Sigmoid colon (tissue), 7 donors: ENCODE results near the gene LAMC3. TPM values are rescaled to one million over a fixed set of nuclear protein-coding genes. Genes with fewer than 3 reads are reported as not detected.

ENCODE experiments used
- DNase-seq: peaks from one replicate; pipeline ENCODE4 v3.0.0-alpha.2; 2019
- H3K27ac ChIP-seq, 4 donors: fragments of 200-600 bp; sonication (generic); one replicate each; pipeline ENCODE4 v1.5.1; 2016 to 2019; ENCODE audit warnings: mild to moderate bottlenecking in 1 of 4
- H3K27me3 ChIP-seq, 3 donors: fragments of 200-600 bp; sonication (generic); one replicate each; pipeline ENCODE4 v1.5.1; 2019; ENCODE audit warnings: mild to moderate bottlenecking in 1 of 3
- H3K36me3 ChIP-seq, 4 donors: fragments of 200-600 bp; sonication (generic); one replicate each; pipeline ENCODE4 v1.5.1; 2016 to 2019
- H3K4me1 ChIP-seq, 4 donors: fragments of 200-600 bp; sonication (generic); one replicate each; pipeline ENCODE4 v1.5.1; 2017 to 2019
- H3K4me3 ChIP-seq, 4 donors: fragments of 200-600 bp; sonication (generic); one replicate each; pipeline ENCODE4 v1.5.1; 2017 to 2019; ENCODE audit warnings: mild to moderate bottlenecking in 2 of 4, moderate library complexity in 1 of 4
- H3K9me3 ChIP-seq, 4 donors: fragments of 200-600 bp in 3 of 4; sonication (generic) in 3 of 4; one replicate each; pipeline versions ENCODE4 v1.5.1 to v1.6.1; 2013 to 2019
- EP300 ChIP-seq, 4 donors: sonication (generic); formaldehyde crosslinking; IDR thresholded peaks; one replicate each; pipeline ENCODE4 v1.6.1; 2017; ENCODE audit warnings: antibody characterized with exemption in 4 of 4
- POLR2A ChIP-seq, 2 donors: fragments of 450-650 bp; IDR thresholded peaks; one replicate each; pipeline ENCODE4 v1.6.1; 2016; ENCODE audit warnings: antibody characterized with exemption in 2 of 2, mild to moderate bottlenecking in 2 of 2, moderate library complexity in 2 of 2
- POLR2AphosphoS5 ChIP-seq, 4 donors: sonication (generic); formaldehyde crosslinking; IDR thresholded peaks; one replicate each; pipeline ENCODE4 v1.6.1; 2017; ENCODE audit warnings: antibody characterized with exemption in 4 of 4
- WGBS, 2 donors: extraction: QIAGEN DNeasy Blood & Tissue Kit; methylation state at CpG; one replicate each; pipeline ENCODE4 v1.1.7; 2013; 5-methylcytosine and 5-hydroxymethylcytosine counted together
- intact Hi-C: fragments of 100-400 bp; cut with DNase I; formaldehyde crosslinking; loops from one replicate; pipeline ENCODE4 v1.15.1; 2023
- polyA plus RNA-seq, 3 donors: library from polyadenylated mRNA; stranded (reverse); fragments of 200-250 nt; gene quantifications; one replicate each; pipeline ENCODE4 v1.2.3, GENCODE V29; 2013
- total RNA-seq, 4 donors: library from RNA; depleted of rRNA; stranded (reverse); fragments of >200 nt; gene quantifications; one replicate each; pipeline ENCODE4 v1.1.0, GENCODE V29; 2016
- TF ChIP-seq, protein P1 (sequence below), 4 experiments: fragments of 450-650 bp in 3 of 4; fragments of 200-600 bp in 1 of 4; IDR thresholded peaks; one replicate each; pipeline ENCODE4 v1.5.1; 2016 to 2019; ENCODE audit warnings: antibody characterized with exemption in 4 of 4, mild to moderate bottlenecking in 3 of 4, moderate library complexity in 2 of 4
- donor health status: healthy with polysubstance abuse.
- donor health status: Bipolar disorder and iron deficiency.
- donor health status: healthy.

Gene LAMC3
- total and polyA plus RNA-seq, 7 donors: under 0.01 to 1.4 (median 0.46) TPM; not detected in 2

DNA sequence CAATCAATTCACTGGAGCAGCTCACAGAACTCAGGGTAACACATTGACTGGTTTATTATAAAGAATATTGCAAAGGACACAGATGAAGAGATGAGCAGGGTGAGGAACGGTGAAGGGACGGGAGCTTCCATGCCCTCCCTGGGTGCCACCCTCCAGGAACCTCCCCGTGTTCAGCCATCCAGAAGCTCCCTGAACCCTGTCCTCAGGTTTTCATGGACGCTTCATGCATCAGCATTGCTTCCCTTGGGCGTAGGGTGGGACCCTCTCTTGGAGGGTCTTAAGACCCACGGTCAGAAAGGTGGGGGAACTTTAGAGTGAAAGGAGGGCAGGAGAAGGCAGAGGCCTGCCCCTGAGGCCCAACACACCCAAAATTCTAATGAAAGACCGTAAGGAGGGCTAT, 12.8 kb downstream of the LAMC3 start:
- Histone ChIP-seq H3K4me1 (peaks cover 0 to 3% (median 0%) of the 10 kb centered on the region in 4 donors), H3K27me3 (peaks cover 0 to 8% (median 0%) of the 10 kb centered on the region in 3 donors), H3K9me3 (no peaks in the 10 kb centered on the region), H3K4me3 (no peak overlapping the region), H3K36me3 (no peaks in the 10 kb centered on the region), H3K27ac (no peak overlapping the region)
- intact Hi-C loops: no loop called here
- WGBS, 2 donors: 79 to 86% methylated on average over 7 of the region's 7 CpGs
- TF ChIP-seq POLR2AphosphoS5 (IDR thresholded peaks at IDR 0.05) (no peak), EP300 (IDR thresholded peaks at IDR 0.05) (no peak), POLR2A (IDR thresholded peaks at IDR 0.05) (no peak)
- TF ChIP-seq, protein P1, sequence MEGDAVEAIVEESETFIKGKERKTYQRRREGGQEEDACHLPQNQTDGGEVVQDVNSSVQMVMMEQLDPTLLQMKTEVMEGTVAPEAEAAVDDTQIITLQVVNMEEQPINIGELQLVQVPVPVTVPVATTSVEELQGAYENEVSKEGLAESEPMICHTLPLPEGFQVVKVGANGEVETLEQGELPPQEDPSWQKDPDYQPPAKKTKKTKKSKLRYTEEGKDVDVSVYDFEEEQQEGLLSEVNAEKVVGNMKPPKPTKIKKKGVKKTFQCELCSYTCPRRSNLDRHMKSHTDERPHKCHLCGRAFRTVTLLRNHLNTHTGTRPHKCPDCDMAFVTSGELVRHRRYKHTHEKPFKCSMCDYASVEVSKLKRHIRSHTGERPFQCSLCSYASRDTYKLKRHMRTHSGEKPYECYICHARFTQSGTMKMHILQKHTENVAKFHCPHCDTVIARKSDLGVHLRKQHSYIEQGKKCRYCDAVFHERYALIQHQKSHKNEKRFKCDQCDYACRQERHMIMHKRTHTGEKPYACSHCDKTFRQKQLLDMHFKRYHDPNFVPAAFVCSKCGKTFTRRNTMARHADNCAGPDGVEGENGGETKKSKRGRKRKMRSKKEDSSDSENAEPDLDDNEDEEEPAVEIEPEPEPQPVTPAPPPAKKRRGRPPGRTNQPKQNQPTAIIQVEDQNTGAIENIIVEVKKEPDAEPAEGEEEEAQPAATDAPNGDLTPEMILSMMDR (IDR thresholded peaks at IDR 0.05): no peak
- DNase-seq: no peak

DNA sequence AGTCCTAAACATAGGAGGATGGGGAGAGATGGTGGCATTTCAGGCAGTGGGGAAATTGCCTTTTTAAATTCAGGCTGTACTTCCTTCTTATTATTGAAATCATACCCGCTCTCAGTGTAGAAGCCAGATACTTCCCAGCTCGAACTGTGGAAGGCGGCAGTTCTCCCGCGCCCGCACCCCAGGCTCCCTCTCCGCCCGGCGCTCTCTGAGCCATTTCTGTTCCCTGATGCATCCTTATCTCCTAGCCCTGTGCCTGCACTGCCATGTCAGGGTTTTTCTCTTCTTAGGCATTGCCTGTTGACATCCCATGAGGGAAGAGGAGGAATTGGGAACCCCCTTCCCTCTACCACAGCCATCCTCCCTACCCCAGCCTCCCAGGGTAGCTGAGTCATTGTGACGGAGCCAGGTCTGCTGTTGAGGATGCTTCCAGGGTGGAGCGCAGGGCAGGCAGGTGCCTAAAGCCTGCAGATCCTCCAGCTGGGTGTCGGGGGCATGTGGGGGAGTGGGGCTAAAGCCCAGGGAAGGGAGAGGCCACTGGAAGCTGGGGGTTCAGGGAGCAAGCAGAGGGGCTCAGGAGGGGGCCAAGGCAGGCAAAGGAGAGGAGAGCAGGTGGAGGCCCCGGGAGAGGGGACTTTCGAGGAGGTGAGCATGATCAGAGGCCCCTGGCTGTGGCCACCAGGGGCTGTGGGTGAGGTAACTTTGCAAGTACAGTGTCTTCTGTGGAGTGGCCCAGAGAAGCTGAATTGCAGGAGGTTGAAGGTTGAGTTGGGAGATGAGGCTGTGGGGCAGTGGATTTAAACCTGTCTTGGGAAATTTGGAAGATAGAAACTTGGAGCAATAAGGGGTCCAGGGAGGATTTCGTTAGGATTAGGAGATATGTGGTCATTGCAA, 16.2 kb downstream of the LAMC3 start:
- TF ChIP-seq POLR2A (IDR thresholded peaks at IDR 0.05): no peak
- TF ChIP-seq, protein P1 (IDR thresholded peaks at IDR 0.05): no peak
- no peak for TF ChIP-seq POLR2AphosphoS5 (IDR thresholded peaks at IDR 0.05)
- TF ChIP-seq EP300 (IDR thresholded peaks at IDR 0.05): no peak
- DNase-seq: no peak

GRCh38 chr9:131025953-131026858, 17.2 kb downstream of the LAMC3 start:
- no peak overlapping the region for H3K4me3 ChIP-seq
- no peaks in the 10 kb centered on the region for H3K9me3 ChIP-seq

More for the DNA sequence above, 16.2 kb downstream of the LAMC3 start:
- Histone ChIP-seq H3K9me3 (no peaks in the 10 kb centered on the region), H3K4me1 (no peaks in the 10 kb centered on the region), H3K36me3 (no peaks in the 10 kb centered on the region), H3K27me3 (peaks cover 0 to 8% (median 0%) of the 10 kb centered on the region in 3 donors), H3K4me3 (no peak overlapping the region), H3K27ac (no peak overlapping the region)
- intact Hi-C loops: no loop called here
- 81 to 86% methylated on average over 15 of the region's 15 CpGs for WGBS, 2 donors

More at GRCh38 chr9:131025953-131026858, 17.2 kb downstream of the LAMC3 start:
- peaks cover 0 to 8% (median 0%) of the 10 kb centered on the region in 3 donors for H3K27me3 ChIP-seq
- 91 to 93% methylated on average over 40 of the region's 40 CpGs for WGBS, 2 donors
- TF ChIP-seq, protein P1 (IDR thresholded peaks at IDR 0.05): no peak
- TF ChIP-seq EP300 (IDR thresholded peaks at IDR 0.05) (no peak), POLR2AphosphoS5 (IDR thresholded peaks at IDR 0.05) (no peak), POLR2A (IDR thresholded peaks at IDR 0.05) (no peak)
- no peak overlapping the region for H3K27ac ChIP-seq
- DNase-seq: peak; percentile 54
- intact Hi-C loops: no loop called here
- H3K4me1 ChIP-seq: no peaks in the 10 kb centered on the region
- no peaks in the 10 kb centered on the region for H3K36me3 ChIP-seq
